K562 (cell line): ENCODE measurements around the gene KCTD19. TPM values are rescaled to one million over a fixed set of nuclear protein-coding genes. Genes with fewer than 3 reads are reported as not detected.

Experiments used
- BRD4 ChIP-seq: fragments of 200-600 bp; sonication (generic); IDR thresholded peaks from 2 replicates; pipeline ENCODE4 v1.6.1; 2017; ENCODE audit warnings: inconsistent platforms
- DMBX1 ChIP-seq: fragments of 250-450 bp; sonication (Bioruptor Pico); IDR thresholded peaks from 2 replicates; pipeline ENCODE4 v1.8.0; 2022; ENCODE audit warnings: inconsistent platforms, mild to moderate bottlenecking, moderate library complexity, borderline replicate concordance
- GTF2A2 ChIP-seq: IDR thresholded peaks from 2 replicates; pipeline ENCODE4 v1.6.1; 2016; ENCODE audit warnings: mild to moderate bottlenecking, missing genetic modification characterization, missing compliant biosample characterization
- MEIS2 ChIP-seq: fragments of 450-650 bp; IDR thresholded peaks from 2 replicates; pipeline ENCODE4 v1.6.1; 2014; ENCODE audit warnings: mild to moderate bottlenecking; ENCODE audit not compliant: partially characterized antibody
- NUFIP1 ChIP-seq: fragments of 450-650 bp; IDR thresholded peaks from 2 replicates; pipeline ENCODE4 v1.6.1; 2018; ENCODE audit not compliant: partially characterized antibody
- RFX1 ChIP-seq: fragments of 450-650 bp; IDR thresholded peaks from 2 replicates; pipeline ENCODE4 v1.6.1; 2016; ENCODE audit warnings: mild to moderate bottlenecking, moderate library complexity
- SNRNP70 ChIP-seq: fragments of 200-400 bp; formaldehyde crosslinking; optimal IDR thresholded peaks from 2 replicates; pipeline ENCODE3; 2017; ENCODE audit warnings: low read depth, low read length
- SRSF9 ChIP-seq: fragments of 200-400 bp; formaldehyde crosslinking; IDR thresholded peaks from 2 replicates; pipeline ENCODE4 v1.6.1; 2017; ENCODE audit warnings: low read depth, low read length, borderline replicate concordance
- WHSC1 ChIP-seq: IDR thresholded peaks from one replicate; pipeline ENCODE4 v1.6.1; 2012; ENCODE audit warnings: low read length, control low read depth, inconsistent platforms
- ZFX ChIP-seq: sonication (generic); formaldehyde crosslinking; IDR thresholded peaks from 2 replicates; pipeline ENCODE4 v1.8.0; 2022; ENCODE audit warnings: mild to moderate bottlenecking, missing genetic modification reagents, moderate library complexity
- ZNF165 ChIP-seq: fragments of 250-450 bp; sonication (Bioruptor Pico); IDR thresholded peaks from 2 replicates; pipeline ENCODE4 v1.4.0; 2020; ENCODE audit warnings: borderline replicate concordance
- ZNF445 ChIP-seq: fragments of 250-450 bp; sonication (Bioruptor Pico); IDR thresholded peaks from 2 replicates; pipeline ENCODE4 v1.4.0; 2020; ENCODE audit warnings: low read depth, mild to moderate bottlenecking, moderate library complexity
- polyA plus RNA-seq, 8 experiments: library from polyadenylated mRNA; depleted of rRNA in 4 of 8; stranded (reverse) in 5 of 8; unstranded in 3 of 8; fragments of >200 nt; fragmentation: Nextera tagmentation in 2 of 8; fragmentation: Illumina TruSeq in 1 of 8; extraction: Ambion mirVana in 2 of 8; extraction: Trizol in 1 of 8; gene quantifications; 2 replicates each; pipeline versions ENCODE4 v1.2.1 to v1.2.3, GENCODE V29; 2011 to 2014; ENCODE audit warnings: inconsistent platforms in 1 of 8, missing spikeins in 1 of 8
- total RNA-seq, 7 experiments: library from RNA; depleted of rRNA in 6 of 7; stranded (reverse); fragments of >200 nt in 6 of 7; fragmentation: Illumina TruSeq in 2 of 7; extraction: Trizol in 2 of 7; gene quantifications; 2 replicates each; pipeline versions ENCODE4 v1.2.1 to v1.2.3, GENCODE V29; 2011 to 2021; ENCODE audit warnings: low replicate concordance in 1 of 7
- TF ChIP-seq, protein P1 (sequence below), 2 experiments: fragments of 450-650 bp in 1 of 2; IDR thresholded peaks; 2 replicates each; pipeline ENCODE4 v1.6.1; 2011 to 2017; ENCODE audit warnings: low read depth in 2 of 2, antibody characterized with exemption in 1 of 2, borderline replicate concordance in 1 of 2, low read length in 1 of 2, mild to moderate bottlenecking in 1 of 2, mixed read lengths in 1 of 2; ENCODE audit not compliant: control insufficient read depth in 1 of 2
- TF ChIP-seq, protein P2 (sequence below): fragments of 450-650 bp; IDR thresholded peaks from 2 replicates; pipeline ENCODE4 v1.6.1; 2017; ENCODE audit warnings: mild to moderate bottlenecking, moderate library complexity
- TF ChIP-seq, protein P3 (sequence below): fragments of 250-450 bp; sonication (Bioruptor Pico); IDR thresholded peaks from 2 replicates; pipeline ENCODE4 v1.9.0; 2021; ENCODE audit warnings: mild to moderate bottlenecking
- TF ChIP-seq, protein P4 (sequence below), 2 experiments: IDR thresholded peaks; 2 replicates each; pipeline ENCODE4 v1.6.1; 2011; ENCODE audit warnings: borderline replicate concordance in 1 of 2, control low read depth in 1 of 2, low read depth in 1 of 2, low read length in 1 of 2, mild to moderate bottlenecking in 1 of 2, mixed read lengths in 1 of 2, moderate library complexity in 1 of 2; ENCODE audit not compliant: insufficient read depth in 1 of 2, insufficient read length in 1 of 2, poor library complexity in 1 of 2, severe bottlenecking in 1 of 2; ENCODE audit errors: extremely low read depth in 1 of 2
- TF ChIP-seq, protein P5 (sequence below), 2 experiments: fragments of 450-650 bp; IDR thresholded peaks; 2 replicates each; pipeline ENCODE4 v1.6.1; 2016
- TF ChIP-seq, protein P6 (sequence below): IDR thresholded peaks from 2 replicates; pipeline ENCODE4 v1.6.1; 2012; ENCODE audit warnings: low read depth, low read length, improper control_type of control experiment, borderline replicate concordance

The KCTD19 gene
- total and polyA plus RNA-seq, 9 of the 15 experiments (the other 6 are each of a cell fraction or from before 2014, with no cell fraction given): 0.03 to 0.91 (median 0.22) TPM; not detected in 2

DNA sequence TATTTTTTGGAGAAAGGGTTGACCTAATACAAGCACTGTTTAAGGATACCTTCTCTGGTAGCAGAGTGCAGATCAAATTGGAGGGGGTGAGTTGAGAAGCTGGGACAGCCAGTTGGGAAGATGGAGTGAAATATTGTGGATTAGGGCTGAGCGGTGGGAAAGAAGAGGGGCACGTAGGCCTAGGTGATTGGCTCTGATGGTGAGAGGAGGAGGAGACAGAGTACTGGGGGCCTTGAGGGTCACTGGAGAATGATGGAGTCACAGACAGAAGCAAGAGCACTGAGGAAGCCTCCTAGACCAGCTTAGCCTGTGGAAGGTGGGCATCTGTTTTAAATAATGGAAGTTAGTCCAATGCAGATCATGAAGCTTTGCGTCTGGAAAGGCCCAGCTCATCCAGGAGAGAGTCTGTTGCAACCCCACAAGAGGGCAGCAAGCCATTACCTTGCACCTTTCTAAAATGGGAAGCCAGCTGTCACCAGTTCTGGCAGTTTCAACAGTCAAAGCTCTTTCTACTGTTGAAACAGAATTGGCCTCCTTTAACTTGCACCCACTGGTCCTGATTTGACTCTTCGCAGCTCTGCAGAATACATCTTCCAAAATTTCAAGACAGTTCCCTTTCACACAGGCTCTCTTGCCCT is 66.0 kb downstream of the KCTD19 start (continued):
- TF ChIP-seq, protein P1, sequence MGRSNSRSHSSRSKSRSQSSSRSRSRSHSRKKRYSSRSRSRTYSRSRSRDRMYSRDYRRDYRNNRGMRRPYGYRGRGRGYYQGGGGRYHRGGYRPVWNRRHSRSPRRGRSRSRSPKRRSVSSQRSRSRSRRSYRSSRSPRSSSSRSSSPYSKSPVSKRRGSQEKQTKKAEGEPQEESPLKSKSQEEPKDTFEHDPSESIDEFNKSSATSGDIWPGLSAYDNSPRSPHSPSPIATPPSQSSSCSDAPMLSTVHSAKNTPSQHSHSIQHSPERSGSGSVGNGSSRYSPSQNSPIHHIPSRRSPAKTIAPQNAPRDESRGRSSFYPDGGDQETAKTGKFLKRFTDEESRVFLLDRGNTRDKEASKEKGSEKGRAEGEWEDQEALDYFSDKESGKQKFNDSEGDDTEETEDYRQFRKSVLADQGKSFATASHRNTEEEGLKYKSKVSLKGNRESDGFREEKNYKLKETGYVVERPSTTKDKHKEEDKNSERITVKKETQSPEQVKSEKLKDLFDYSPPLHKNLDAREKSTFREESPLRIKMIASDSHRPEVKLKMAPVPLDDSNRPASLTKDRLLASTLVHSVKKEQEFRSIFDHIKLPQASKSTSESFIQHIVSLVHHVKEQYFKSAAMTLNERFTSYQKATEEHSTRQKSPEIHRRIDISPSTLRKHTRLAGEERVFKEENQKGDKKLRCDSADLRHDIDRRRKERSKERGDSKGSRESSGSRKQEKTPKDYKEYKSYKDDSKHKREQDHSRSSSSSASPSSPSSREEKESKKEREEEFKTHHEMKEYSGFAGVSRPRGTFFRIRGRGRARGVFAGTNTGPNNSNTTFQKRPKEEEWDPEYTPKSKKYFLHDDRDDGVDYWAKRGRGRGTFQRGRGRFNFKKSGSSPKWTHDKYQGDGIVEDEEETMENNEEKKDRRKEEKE (IDR thresholded peaks at IDR 0.05; ENCODE audit: borderline replicate concordance in 1 of 2, control insufficient read depth in 1 of 2, low read depth in 2 of 2, low read length in 1 of 2): no peak
- TF ChIP-seq, protein P2, sequence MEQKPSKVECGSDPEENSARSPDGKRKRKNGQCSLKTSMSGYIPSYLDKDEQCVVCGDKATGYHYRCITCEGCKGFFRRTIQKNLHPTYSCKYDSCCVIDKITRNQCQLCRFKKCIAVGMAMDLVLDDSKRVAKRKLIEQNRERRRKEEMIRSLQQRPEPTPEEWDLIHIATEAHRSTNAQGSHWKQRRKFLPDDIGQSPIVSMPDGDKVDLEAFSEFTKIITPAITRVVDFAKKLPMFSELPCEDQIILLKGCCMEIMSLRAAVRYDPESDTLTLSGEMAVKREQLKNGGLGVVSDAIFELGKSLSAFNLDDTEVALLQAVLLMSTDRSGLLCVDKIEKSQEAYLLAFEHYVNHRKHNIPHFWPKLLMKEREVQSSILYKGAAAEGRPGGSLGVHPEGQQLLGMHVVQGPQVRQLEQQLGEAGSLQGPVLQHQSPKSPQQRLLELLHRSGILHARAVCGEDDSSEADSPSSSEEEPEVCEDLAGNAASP: no peak
- TF ChIP-seq SNRNP70: no peak
- no peak for TF ChIP-seq RFX1
- no peak for TF ChIP-seq NUFIP1
- TF ChIP-seq ZNF445 (CRISPR knock-in tag): no peak
- TF ChIP-seq, protein P3, sequence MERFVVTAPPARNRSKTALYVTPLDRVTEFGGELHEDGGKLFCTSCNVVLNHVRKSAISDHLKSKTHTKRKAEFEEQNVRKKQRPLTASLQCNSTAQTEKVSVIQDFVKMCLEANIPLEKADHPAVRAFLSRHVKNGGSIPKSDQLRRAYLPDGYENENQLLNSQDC (CRISPR knock-in tag): no peak
- no peak for TF ChIP-seq DMBX1 (CRISPR knock-in tag)
- TF ChIP-seq GTF2A2 (tag): no peak
- TF ChIP-seq, protein P4, sequence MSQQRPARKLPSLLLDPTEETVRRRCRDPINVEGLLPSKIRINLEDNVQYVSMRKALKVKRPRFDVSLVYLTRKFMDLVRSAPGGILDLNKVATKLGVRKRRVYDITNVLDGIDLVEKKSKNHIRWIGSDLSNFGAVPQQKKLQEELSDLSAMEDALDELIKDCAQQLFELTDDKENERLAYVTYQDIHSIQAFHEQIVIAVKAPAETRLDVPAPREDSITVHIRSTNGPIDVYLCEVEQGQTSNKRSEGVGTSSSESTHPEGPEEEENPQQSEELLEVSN (IDR thresholded peaks at IDR 0.05; ENCODE audit: borderline replicate concordance in 1 of 2, extremely low read depth in 1 of 2, insufficient read depth in 1 of 2, insufficient read length in 1 of 2, low read depth in 1 of 2, low read length in 1 of 2, poor library complexity in 1 of 2, severe bottlenecking in 1 of 2): no peak
- no peak for TF ChIP-seq BRD4
- no peak for TF ChIP-seq ZNF165 (CRISPR knock-in tag)
- peak; percentile 41; the same call in 1 of the 2 replicates for TF ChIP-seq ZFX (CRISPR knock-in tag)
- TF ChIP-seq MEIS2: peak; percentile 34
- TF ChIP-seq WHSC1: no peak
- no peak for TF ChIP-seq SRSF9
- TF ChIP-seq, protein P5, sequence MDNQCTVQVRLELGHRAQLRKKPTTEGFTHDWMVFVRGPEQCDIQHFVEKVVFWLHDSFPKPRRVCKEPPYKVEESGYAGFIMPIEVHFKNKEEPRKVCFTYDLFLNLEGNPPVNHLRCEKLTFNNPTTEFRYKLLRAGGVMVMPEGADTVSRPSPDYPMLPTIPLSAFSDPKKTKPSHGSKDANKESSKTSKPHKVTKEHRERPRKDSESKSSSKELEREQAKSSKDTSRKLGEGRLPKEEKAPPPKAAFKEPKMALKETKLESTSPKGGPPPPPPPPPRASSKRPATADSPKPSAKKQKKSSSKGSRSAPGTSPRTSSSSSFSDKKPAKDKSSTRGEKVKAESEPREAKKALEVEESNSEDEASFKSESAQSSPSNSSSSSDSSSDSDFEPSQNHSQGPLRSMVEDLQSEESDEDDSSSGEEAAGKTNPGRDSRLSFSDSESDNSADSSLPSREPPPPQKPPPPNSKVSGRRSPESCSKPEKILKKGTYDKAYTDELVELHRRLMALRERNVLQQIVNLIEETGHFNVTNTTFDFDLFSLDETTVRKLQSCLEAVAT (IDR thresholded peaks at IDR 0.05): no peak
- TF ChIP-seq, protein P6, sequence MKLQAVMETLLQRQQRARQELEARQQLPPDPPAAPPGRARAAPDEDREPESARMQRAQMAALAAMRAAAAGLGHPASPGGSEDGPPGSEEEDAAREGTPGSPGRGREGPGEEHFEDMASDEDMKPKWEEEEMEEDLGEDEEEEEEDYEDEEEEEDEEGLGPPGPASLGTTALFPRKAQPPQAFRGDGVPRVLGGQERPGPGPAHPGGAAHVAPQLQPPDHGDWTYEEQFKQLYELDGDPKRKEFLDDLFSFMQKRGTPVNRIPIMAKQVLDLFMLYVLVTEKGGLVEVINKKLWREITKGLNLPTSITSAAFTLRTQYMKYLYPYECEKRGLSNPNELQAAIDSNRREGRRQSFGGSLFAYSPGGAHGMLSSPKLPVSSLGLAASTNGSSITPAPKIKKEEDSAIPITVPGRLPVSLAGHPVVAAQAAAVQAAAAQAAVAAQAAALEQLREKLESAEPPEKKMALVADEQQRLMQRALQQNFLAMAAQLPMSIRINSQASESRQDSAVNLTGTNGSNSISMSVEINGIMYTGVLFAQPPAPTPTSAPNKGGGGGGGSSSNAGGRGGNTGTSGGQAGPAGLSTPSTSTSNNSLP: no peak
